Activated naive CD4-positive, alpha-beta T cell treated with Interleukin-2 at 50 U/mL for 16 hours (primary cell): ENCODE results near the gene HTR6.
A peak's percentile ranks its signal among the peaks of the same experiment; 100 is the strongest.

ENCODE experiments used
- DNase-seq: peaks from one replicate; pipeline ENCODE4 v3.0.0-alpha.2; 2020

HTR6 gene

GRCh38 chr1:19689856-19690255, 25.2 kb downstream of the HTR6 start:
- DNase-seq = no peak

GRCh38 chr1:19690342-19690741, 25.7 kb downstream of the HTR6 start:
- no peak for DNase-seq

- no peak for DNase-seq
These were observed 29.6 kb downstream of the HTR6 start for GRCh38 chr1:19694298-19694697.

- DNase-seq = no peak
These were observed 31.1 kb downstream of the HTR6 start for GRCh38 chr1:19695772-19696171.

- no peak for DNase-seq
These were observed 32.1 kb downstream of the HTR6 start for GRCh38 chr1:19696820-19697219.

GRCh38 chr1:19698181-19698580, 33.5 kb downstream of the HTR6 start:
- DNase-seq = no peak

GRCh38 chr1:19700079-19700777, 35.6 kb downstream of the HTR6 start:
- no peak for DNase-seq

GRCh38 chr1:19703280-19703679, 38.6 kb downstream of the HTR6 start:
- DNase-seq = no peak

- DNase-seq = peak; percentile 66
These were observed 39.8 kb downstream of the HTR6 start for GRCh38 chr1:19704247-19705113.

GRCh38 chr1:19705464-19705863, 40.8 kb downstream of the HTR6 start:
- no peak for DNase-seq

GRCh38 chr1:19706136-19706535, 41.5 kb downstream of the HTR6 start:
- DNase-seq = no peak

- DNase-seq = no peak
These were observed 44.0 kb downstream of the HTR6 start for GRCh38 chr1:19708567-19709110.

- no peak for DNase-seq
These were observed 44.7 kb downstream of the HTR6 start for GRCh38 chr1:19709260-19709793.

GRCh38 chr1:19710825-19711611, 46.3 kb downstream of the HTR6 start:
- DNase-seq = peak; percentile 8

GRCh38 chr1:19712928-19713327, 48.3 kb downstream of the HTR6 start:
- DNase-seq = no peak

- DNase-seq = peak; percentile 87
These were observed 50.9 kb downstream of the HTR6 start for GRCh38 chr1:19715334-19716203.

GRCh38 chr1:19717467-19717866, 52.8 kb downstream of the HTR6 start:
- no peak for DNase-seq

GRCh38 chr1:19720174-19720573, 55.5 kb downstream of the HTR6 start:
- DNase-seq = no peak

- DNase-seq = no peak
These were observed 56.3 kb downstream of the HTR6 start for GRCh38 chr1:19720973-19721372.

- DNase-seq = no peak
These were observed 59.2 kb downstream of the HTR6 start for GRCh38 chr1:19723874-19724273.

- no peak for DNase-seq
These were observed 60.9 kb downstream of the HTR6 start for GRCh38 chr1:19725606-19726005.
